GM23338 (cell line): ENCODE results near the gene CFP. TPM values are rescaled to one million over a fixed set of nuclear protein-coding genes. Genes with fewer than 3 reads are reported as not detected.

Source experiments
- ATAC-seq: fragments of 200-7000 bp; cut with Tn5 transposase; 3 replicates; pipeline ENCODE4 v1.9.1; 2020
- DNase-seq: peaks from one replicate; pipeline ENCODE4 v3.0.0-alpha.2; 2015; ENCODE audit warnings: low spot score
- H2AFZ ChIP-seq: fragments of 200-600 bp; sonication (generic); 2 replicates; pipeline ENCODE4 v1.8.0; 2016; ENCODE audit warnings: antibody characterized with exemption, mild to moderate bottlenecking, moderate library complexity
- H3F3A ChIP-seq: fragments of 200-600 bp; sonication (generic); replicated peaks from 2 replicates; pipeline ENCODE4 v1.8.0; 2017; ENCODE audit warnings: antibody characterized with exemption, mixed run types, low read depth
- H3K27ac ChIP-seq: fragments of 200-600 bp; sonication (generic); 2 replicates; pipeline ENCODE4 v1.6.1; 2016; ENCODE audit warnings: low read depth
- H3K27me3 ChIP-seq: fragments of 200-600 bp; sonication (generic); 2 replicates; pipeline ENCODE4 v1.8.0; 2016; ENCODE audit warnings: mild to moderate bottlenecking, mixed run types, moderate library complexity; ENCODE audit not compliant: insufficient read depth
- H3K36me3 ChIP-seq: fragments of 200-600 bp; sonication (generic); 2 replicates; pipeline ENCODE4 v1.8.0; 2016; ENCODE audit warnings: mild to moderate bottlenecking; ENCODE audit not compliant: insufficient read depth
- H3K4me1 ChIP-seq: fragments of 200-600 bp; sonication (generic); 2 replicates; pipeline ENCODE4 v1.8.0; 2016; ENCODE audit warnings: mild to moderate bottlenecking, moderate library complexity; ENCODE audit not compliant: insufficient read depth
- H3K4me2 ChIP-seq: fragments of 200-600 bp; sonication (generic); 2 replicates; pipeline ENCODE4 v1.7.1; 2017; ENCODE audit warnings: mixed run types
- H3K4me3 ChIP-seq: fragments of 200-600 bp; sonication (generic); 2 replicates; pipeline ENCODE4 v1.6.1; 2016; ENCODE audit warnings: mixed run types
- H3K79me2 ChIP-seq: fragments of 200-600 bp; sonication (generic); replicated peaks from 2 replicates; pipeline ENCODE4 v1.8.0; 2017; ENCODE audit warnings: mild to moderate bottlenecking; ENCODE audit not compliant: insufficient read depth
- H3K9me2 ChIP-seq: fragments of 200-600 bp; sonication (generic); 2 replicates; pipeline ENCODE4 v1.8.0; 2017; ENCODE audit not compliant: insufficient read depth
- H4K20me1 ChIP-seq: fragments of 200-600 bp; sonication (generic); replicated peaks from 2 replicates; pipeline ENCODE4 v1.8.0; 2017; ENCODE audit warnings: mild to moderate bottlenecking; ENCODE audit not compliant: insufficient read depth
- H3K27ac Mint-ChIP-seq: 2 replicates; pipeline ENCODE4 v1.8.0; 2020; ENCODE audit warnings: inconsistent platforms, mild to moderate bottlenecking, moderate library complexity, mixed read lengths
- H3K27me3 Mint-ChIP-seq: 3 replicates; pipeline ENCODE4 v1.8.0; 2022; ENCODE audit warnings: low read depth, mild to moderate bottlenecking, moderate library complexity, mixed read lengths, inconsistent platforms; ENCODE audit not compliant: insufficient read depth, poor library complexity
- H3K36me3 Mint-ChIP-seq: 3 replicates; pipeline ENCODE4 v1.8.0; 2021; ENCODE audit warnings: low read depth, mild to moderate bottlenecking, inconsistent platforms, moderate library complexity, mixed read lengths
- H3K4me1 Mint-ChIP-seq: 3 replicates; pipeline ENCODE4 v1.8.0; 2020; ENCODE audit warnings: mild to moderate bottlenecking, inconsistent platforms, mixed read lengths
- H3K4me3 Mint-ChIP-seq: 3 replicates; pipeline ENCODE4 v1.8.0; 2021; ENCODE audit warnings: moderate library complexity, mild to moderate bottlenecking, inconsistent platforms, mixed read lengths
- H3K9me3 Mint-ChIP-seq: 3 replicates; pipeline ENCODE4 v1.8.0; 2020; ENCODE audit warnings: moderate library complexity, mild to moderate bottlenecking, inconsistent platforms, mixed read lengths
- CREB1 ChIP-seq: fragments of 250-450 bp; sonication (Bioruptor Pico); IDR thresholded peaks from 2 replicates; pipeline ENCODE4 v1.5.0; 2020; ENCODE audit warnings: low read depth, mild to moderate bottlenecking, moderate library complexity
- EZH2 ChIP-seq: fragments of 200-600 bp; sonication (generic); IDR thresholded peaks from one replicate; pipeline ENCODE4 v1.8.0; 2017; ENCODE audit warnings: antibody characterized with exemption, mild to moderate bottlenecking, low read depth; ENCODE audit not compliant: unreplicated experiment
- ZNF331 ChIP-seq: fragments of 250-450 bp; sonication (Bioruptor Pico); IDR thresholded peaks from 2 replicates; pipeline ENCODE4 v1.5.0; 2020; ENCODE audit warnings: low read depth, mild to moderate bottlenecking, moderate library complexity
- polyA plus RNA-seq: library from polyadenylated mRNA; unstranded; fragments of >200 nt; fragmentation: Nextera tagmentation; extraction: Ambion mirVana; gene quantifications from 2 replicates; pipeline ENCODE4 v1.2.1, GENCODE V29; 2016
- total RNA-seq: library from RNA; depleted of rRNA; stranded (reverse); fragments of >200 nt; shearing (Covaris generic); gene quantifications from 2 replicates; pipeline ENCODE4 v1.2.3, GENCODE V29; 2014
- TF ChIP-seq, protein P1 (sequence below): fragments of 250-450 bp; sonication (Bioruptor Pico); IDR thresholded peaks from 2 replicates; pipeline ENCODE4 v1.5.0; 2020; ENCODE audit warnings: mild to moderate bottlenecking, moderate library complexity
- TF ChIP-seq, protein P2 (sequence below), 2 experiments: fragments of 200-600 bp in 1 of 2; sonication (generic) in 1 of 2; conservative IDR thresholded peaks; 2 replicates each; pipeline versions ENCODE4 v1.5.1 to v1.6.1; 2016 to 2017; ENCODE audit warnings: antibody characterized with exemption in 2 of 2, low read depth in 2 of 2, mild to moderate bottlenecking in 2 of 2, moderate library complexity in 1 of 2

Gene CFP
- total and polyA plus RNA-seq, 2 experiments from 2014 or later: 2.1 to 2.2 TPM

DNA sequence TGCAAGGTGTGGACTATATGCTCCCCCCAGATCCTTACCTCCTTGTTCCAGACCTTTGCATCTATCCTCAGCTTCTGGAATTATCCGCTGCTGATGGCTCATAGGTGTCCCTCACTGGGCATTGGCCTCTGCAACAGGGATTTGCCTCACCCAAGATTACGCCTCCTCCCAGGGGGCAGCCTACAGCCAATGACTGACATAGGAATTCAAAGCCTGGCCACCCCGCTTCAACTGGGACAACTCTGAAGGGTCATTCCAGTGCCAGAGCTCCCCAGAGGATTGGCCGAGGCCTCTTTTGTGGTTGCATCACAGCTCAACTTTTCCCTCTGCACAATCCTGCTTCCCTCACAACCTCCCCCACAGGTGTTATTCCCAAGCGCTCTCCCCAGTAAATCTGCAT lies 15.1 kb downstream of the CFP start (continued):
- TF ChIP-seq, protein P1, sequence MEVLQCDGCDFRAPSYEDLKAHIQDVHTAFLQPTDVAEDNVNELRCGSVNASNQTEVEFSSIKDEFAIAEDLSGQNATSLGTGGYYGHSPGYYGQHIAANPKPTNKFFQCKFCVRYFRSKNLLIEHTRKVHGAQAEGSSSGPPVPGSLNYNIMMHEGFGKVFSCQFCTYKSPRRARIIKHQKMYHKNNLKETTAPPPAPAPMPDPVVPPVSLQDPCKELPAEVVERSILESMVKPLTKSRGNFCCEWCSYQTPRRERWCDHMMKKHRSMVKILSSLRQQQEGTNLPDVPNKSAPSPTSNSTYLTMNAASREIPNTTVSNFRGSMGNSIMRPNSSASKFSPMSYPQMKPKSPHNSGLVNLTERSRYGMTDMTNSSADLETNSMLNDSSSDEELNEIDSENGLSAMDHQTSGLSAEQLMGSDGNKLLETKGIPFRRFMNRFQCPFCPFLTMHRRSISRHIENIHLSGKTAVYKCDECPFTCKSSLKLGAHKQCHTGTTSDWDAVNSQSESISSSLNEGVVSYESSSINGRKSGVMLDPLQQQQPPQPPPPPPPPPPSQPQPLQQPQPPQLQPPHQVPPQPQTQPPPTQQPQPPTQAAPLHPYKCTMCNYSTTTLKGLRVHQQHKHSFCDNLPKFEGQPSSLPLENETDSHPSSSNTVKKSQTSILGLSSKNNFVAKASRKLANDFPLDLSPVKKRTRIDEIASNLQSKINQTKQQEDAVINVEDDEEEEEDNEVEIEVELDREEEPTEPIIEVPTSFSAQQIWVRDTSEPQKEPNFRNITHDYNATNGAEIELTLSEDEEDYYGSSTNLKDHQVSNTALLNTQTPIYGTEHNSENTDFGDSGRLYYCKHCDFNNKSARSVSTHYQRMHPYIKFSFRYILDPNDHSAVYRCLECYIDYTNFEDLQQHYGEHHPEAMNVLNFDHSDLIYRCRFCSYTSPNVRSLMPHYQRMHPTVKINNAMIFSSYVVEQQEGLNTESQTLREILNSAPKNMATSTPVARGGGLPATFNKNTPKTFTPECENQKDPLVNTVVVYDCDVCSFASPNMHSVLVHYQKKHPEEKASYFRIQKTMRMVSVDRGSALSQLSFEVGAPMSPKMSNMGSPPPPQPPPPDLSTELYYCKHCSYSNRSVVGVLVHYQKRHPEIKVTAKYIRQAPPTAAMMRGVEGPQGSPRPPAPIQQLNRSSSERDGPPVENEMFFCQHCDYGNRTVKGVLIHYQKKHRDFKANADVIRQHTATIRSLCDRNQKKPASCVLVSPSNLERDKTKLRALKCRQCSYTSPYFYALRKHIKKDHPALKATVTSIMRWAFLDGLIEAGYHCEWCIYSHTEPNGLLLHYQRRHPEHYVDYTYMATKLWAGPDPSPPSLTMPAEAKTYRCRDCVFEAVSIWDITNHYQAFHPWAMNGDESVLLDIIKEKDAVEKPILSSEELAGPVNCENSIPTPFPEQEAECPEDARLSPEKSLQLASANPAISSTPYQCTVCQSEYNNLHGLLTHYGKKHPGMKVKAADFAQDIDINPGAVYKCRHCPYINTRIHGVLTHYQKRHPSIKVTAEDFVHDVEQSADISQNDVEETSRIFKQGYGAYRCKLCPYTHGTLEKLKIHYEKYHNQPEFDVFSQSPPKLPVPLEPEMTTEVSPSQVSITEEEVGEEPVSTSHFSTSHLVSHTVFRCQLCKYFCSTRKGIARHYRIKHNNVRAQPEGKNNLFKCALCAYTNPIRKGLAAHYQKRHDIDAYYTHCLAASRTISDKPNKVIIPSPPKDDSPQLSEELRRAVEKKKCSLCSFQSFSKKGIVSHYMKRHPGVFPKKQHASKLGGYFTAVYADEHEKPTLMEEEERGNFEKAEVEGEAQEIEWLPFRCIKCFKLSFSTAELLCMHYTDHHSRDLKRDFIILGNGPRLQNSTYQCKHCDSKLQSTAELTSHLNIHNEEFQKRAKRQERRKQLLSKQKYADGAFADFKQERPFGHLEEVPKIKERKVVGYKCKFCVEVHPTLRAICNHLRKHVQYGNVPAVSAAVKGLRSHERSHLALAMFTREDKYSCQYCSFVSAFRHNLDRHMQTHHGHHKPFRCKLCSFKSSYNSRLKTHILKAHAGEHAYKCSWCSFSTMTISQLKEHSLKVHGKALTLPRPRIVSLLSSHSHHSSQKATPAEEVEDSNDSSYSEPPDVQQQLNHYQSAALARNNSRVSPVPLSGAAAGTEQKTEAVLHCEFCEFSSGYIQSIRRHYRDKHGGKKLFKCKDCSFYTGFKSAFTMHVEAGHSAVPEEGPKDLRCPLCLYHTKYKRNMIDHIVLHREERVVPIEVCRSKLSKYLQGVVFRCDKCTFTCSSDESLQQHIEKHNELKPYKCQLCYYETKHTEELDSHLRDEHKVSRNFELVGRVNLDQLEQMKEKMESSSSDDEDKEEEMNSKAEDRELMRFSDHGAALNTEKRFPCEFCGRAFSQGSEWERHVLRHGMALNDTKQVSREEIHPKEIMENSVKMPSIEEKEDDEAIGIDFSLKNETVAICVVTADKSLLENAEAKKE (CRISPR knock-in tag): no peak
- TF ChIP-seq EZH2: no peak
- TF ChIP-seq, protein P2, sequence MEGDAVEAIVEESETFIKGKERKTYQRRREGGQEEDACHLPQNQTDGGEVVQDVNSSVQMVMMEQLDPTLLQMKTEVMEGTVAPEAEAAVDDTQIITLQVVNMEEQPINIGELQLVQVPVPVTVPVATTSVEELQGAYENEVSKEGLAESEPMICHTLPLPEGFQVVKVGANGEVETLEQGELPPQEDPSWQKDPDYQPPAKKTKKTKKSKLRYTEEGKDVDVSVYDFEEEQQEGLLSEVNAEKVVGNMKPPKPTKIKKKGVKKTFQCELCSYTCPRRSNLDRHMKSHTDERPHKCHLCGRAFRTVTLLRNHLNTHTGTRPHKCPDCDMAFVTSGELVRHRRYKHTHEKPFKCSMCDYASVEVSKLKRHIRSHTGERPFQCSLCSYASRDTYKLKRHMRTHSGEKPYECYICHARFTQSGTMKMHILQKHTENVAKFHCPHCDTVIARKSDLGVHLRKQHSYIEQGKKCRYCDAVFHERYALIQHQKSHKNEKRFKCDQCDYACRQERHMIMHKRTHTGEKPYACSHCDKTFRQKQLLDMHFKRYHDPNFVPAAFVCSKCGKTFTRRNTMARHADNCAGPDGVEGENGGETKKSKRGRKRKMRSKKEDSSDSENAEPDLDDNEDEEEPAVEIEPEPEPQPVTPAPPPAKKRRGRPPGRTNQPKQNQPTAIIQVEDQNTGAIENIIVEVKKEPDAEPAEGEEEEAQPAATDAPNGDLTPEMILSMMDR (conservative IDR thresholded peaks at IDR 0.05; ENCODE audit: low read depth in 2 of 2): no peak
- no peak for TF ChIP-seq CREB1 (CRISPR knock-in tag)

DNA sequence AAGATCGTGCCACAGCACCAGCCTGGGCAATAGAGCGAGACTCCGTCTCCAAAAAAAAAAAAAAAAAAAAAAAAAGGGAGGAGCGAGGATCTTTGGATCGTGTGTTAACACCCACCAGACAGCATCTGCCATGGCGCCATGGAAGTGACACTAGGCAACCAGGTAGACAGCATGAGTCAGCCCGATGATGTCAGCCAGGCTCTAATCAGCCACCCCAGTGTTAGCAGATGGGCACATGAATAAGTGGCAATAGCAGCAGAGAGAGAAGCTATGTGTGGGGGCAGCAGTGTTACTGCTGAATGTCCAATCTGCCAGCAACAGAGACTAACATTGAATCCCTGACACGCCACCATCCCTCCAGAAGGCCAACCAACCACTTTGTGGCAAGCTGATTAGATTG lies 16.6 kb downstream of the CFP start:
- Histone ChIP-seq H3K27ac (no peak overlapping the region), H3F3A (no peaks in the 10 kb centered on the region), H3K9me2 (no peaks in the 10 kb centered on the region), H3K36me3 (no peaks in the 10 kb centered on the region), H3K79me2 (no peaks in the 10 kb centered on the region), H4K20me1 (no peaks in the 10 kb centered on the region), H3K4me1 (no peaks in the 10 kb centered on the region), H3K4me3 (no peak overlapping the region), H3K4me2 (no peak overlapping the region), H3K27me3 (no peaks in the 10 kb centered on the region), H2AFZ (no peak overlapping the region)
- Mint-ChIP-seq H3K4me1 (peaks cover 14% of the 10 kb centered on the region), H3K36me3 (peaks cover 9% of the 10 kb centered on the region; the same call in 1 of the 3 replicates), H3K27me3 (peaks cover 1% of the 10 kb centered on the region), H3K27ac (no peak overlapping the region), H3K9me3 (no peaks in the 10 kb centered on the region), H3K4me3 (no peak overlapping the region)
- no peak for ATAC-seq
- no peak for DNase-seq
- TF ChIP-seq ZNF331 (CRISPR knock-in tag): no peak
- TF ChIP-seq, protein P1 (CRISPR knock-in tag): no peak
